HepG2 (cell line): Measurements from ENCODE around the gene PHKB. TPM values are rescaled to one million over a fixed set of nuclear protein-coding genes. Genes with fewer than 3 reads are reported as not detected.

Source experiments
- ATAC-seq: fragments of 200-7000 bp; cut with Tn5 transposase; 3 replicates; pipeline ENCODE4 v1.9.1; 2020; ENCODE audit warnings: mild to moderate bottlenecking, moderate library complexity
- BruUV-seq: library from RNA; stranded (reverse); fragments of 400-500 nt; replicated peaks from 2 replicates; lab custom pipeline; 2021; lab: Mats Ljungman, UMichigan
- CTCF ChIA-PET: fragments of 300-600 bp; formaldehyde crosslinking; extraction: SDS; loops from one replicate; lab custom pipeline; 2021; ENCODE audit warnings: low total read pairs, inconsistent platforms, low intra/inter-chr PET ratio; lab: Yijun Ruan, JAX
- POLR2A ChIA-PET: fragments of 350-600 bp; sonication (Branson Sonifier 250); formaldehyde crosslinking; loops from one replicate; lab custom pipeline; 2020; ENCODE audit warnings: antibody characterized with exemption, inconsistent platforms; lab: Yijun Ruan, JAX
- DNase-seq: peaks from one replicate; pipeline ENCODE4 v3.0.0-alpha.2; 2015; ENCODE audit warnings: low spot score
- FAIRE-seq: peaks from 3 replicates; lab custom pipeline; 2011; peaks lifted over from hg19 to GRCh38; lab: Jason Lieb, UNC
- H2AFZ ChIP-seq: one replicate; pipeline ENCODE4 v1.6.1; 2011; ENCODE audit warnings: low read length, inconsistent platforms
- H3K27ac ChIP-seq: fragments of 300-600 bp; 3 replicates; pipeline ENCODE4 v1.8.0; 2011; ENCODE audit warnings: mixed run types, mild to moderate bottlenecking, mixed read lengths, low read length, inconsistent platforms; ENCODE audit not compliant: insufficient read depth; ENCODE audit errors: extremely low read length
- H3K27me3 ChIP-seq, 2 experiments: fragments of 200-600 bp in 1 of 2; 2 replicates in 1 of 2; 3 replicates in 1 of 2; pipeline versions ENCODE4 v1.6.0 to v1.8.0; 2011; ENCODE audit warnings: low read length in 2 of 2, mild to moderate bottlenecking in 2 of 2, moderate library complexity in 2 of 2, inconsistent platforms in 1 of 2; ENCODE audit not compliant: insufficient read depth in 2 of 2, control insufficient read depth in 1 of 2
- H3K36me3 ChIP-seq, 2 experiments: fragments of 200-600 bp in 1 of 2; replicated peaks in 1 of 2; 2 replicates in 1 of 2; 3 replicates in 1 of 2; pipeline versions ENCODE4 v1.5.1 to v1.8.0; 2011; ENCODE audit warnings: low read length in 2 of 2, inconsistent platforms in 1 of 2; ENCODE audit not compliant: insufficient read depth in 2 of 2, control insufficient read depth in 1 of 2
- H3K4me1 ChIP-seq: 2 replicates; pipeline ENCODE4 v1.5.1; 2012; ENCODE audit warnings: low read length, inconsistent platforms; ENCODE audit not compliant: insufficient read depth
- H3K4me2 ChIP-seq: 2 replicates; pipeline ENCODE4 v1.6.0; 2011; ENCODE audit warnings: low read depth, low read length, inconsistent platforms
- H3K4me3 ChIP-seq, 3 experiments: fragments of 200-600 bp in 1 of 3; sonication (generic), shearing (Covaris generic) in 1 of 3; replicated peaks in 1 of 3; 2 replicates each; pipeline ENCODE4 v1.5.1; 2011 to 2016; ENCODE audit warnings: low read length in 3 of 3, inconsistent platforms in 2 of 3, low read depth in 2 of 3, mild to moderate bottlenecking in 2 of 3, control low read depth in 1 of 3, mixed read lengths in 1 of 3; ENCODE audit not compliant: insufficient read depth in 1 of 3
- H3K79me2 ChIP-seq: one replicate; pipeline ENCODE4 v1.6.1; 2011; ENCODE audit warnings: low read length, inconsistent platforms; ENCODE audit not compliant: insufficient read depth
- H3K9ac ChIP-seq: 2 replicates; pipeline ENCODE4 v1.6.0; 2011; ENCODE audit warnings: mild to moderate bottlenecking, low read depth, low read length, inconsistent platforms; ENCODE audit not compliant: insufficient read depth
- H3K9me3 ChIP-seq: 2 replicates; pipeline ENCODE4 v1.5.1; 2012; ENCODE audit warnings: mild to moderate bottlenecking, low read length
- H4K20me1 ChIP-seq: 2 replicates; pipeline ENCODE4 v1.6.0; 2011; ENCODE audit warnings: inconsistent platforms, mild to moderate bottlenecking, low read length, moderate library complexity; ENCODE audit not compliant: insufficient read depth
- CAMTA2 ChIP-seq: sonication (generic); formaldehyde crosslinking; IDR thresholded peaks from 2 replicates; pipeline ENCODE4 v1.4.0; 2020; ENCODE audit warnings: mild to moderate bottlenecking, missing genetic modification reagents, borderline replicate concordance
- CBX2 ChIP-seq, 2 experiments: fragments of 200-600 bp in 1 of 2; sonication (generic); formaldehyde crosslinking in 1 of 2; IDR thresholded peaks; 2 replicates each; pipeline versions ENCODE4 v1.7.0 to v1.8.1; 2018 to 2022; ENCODE audit warnings: low read depth in 2 of 2, low read length in 1 of 2, mild to moderate bottlenecking in 1 of 2, missing genetic modification reagents in 1 of 2
- DR1 ChIP-seq: sonication (generic); formaldehyde crosslinking; IDR thresholded peaks from 2 replicates; pipeline ENCODE4 v1.8.0; 2021; ENCODE audit warnings: mild to moderate bottlenecking, missing genetic modification reagents, inconsistent platforms
- HDAC1 ChIP-seq: sonication (generic); formaldehyde crosslinking; IDR thresholded peaks from 2 replicates; pipeline ENCODE4 v1.5.1; 2020; ENCODE audit warnings: mild to moderate bottlenecking, missing genetic modification reagents
- KAT8 ChIP-seq: IDR thresholded peaks from 2 replicates; pipeline ENCODE4 v1.6.1; 2016; ENCODE audit warnings: missing genetic modification reagents, missing compliant biosample characterization
- MED1 ChIP-seq: sonication (generic); formaldehyde crosslinking; IDR thresholded peaks from 2 replicates; pipeline ENCODE4 v1.4.0; 2020; ENCODE audit warnings: missing genetic modification reagents
- MEF2D ChIP-seq: sonication (generic); formaldehyde crosslinking; IDR thresholded peaks from 2 replicates; pipeline ENCODE4 v1.5.1; 2020; ENCODE audit warnings: mild to moderate bottlenecking, missing genetic modification reagents
- NFKB2 ChIP-seq: sonication (generic); formaldehyde crosslinking; IDR thresholded peaks from 2 replicates; pipeline ENCODE4 v1.4.0; 2020; ENCODE audit warnings: missing genetic modification reagents, borderline replicate concordance
- NR2F6 ChIP-seq, 2 experiments: IDR thresholded peaks; 2 replicates each; pipeline ENCODE4 v1.6.1; 2016; ENCODE audit warnings: antibody characterized with exemption in 1 of 2, mild to moderate bottlenecking in 1 of 2
- RARA ChIP-seq: IDR thresholded peaks from 2 replicates; pipeline ENCODE4 v1.6.1; 2016; ENCODE audit warnings: missing genetic modification reagents, missing compliant biosample characterization
- SALL1 ChIP-seq: sonication (generic); formaldehyde crosslinking; IDR thresholded peaks from 2 replicates; pipeline ENCODE4 v1.8.0; 2022; ENCODE audit warnings: mild to moderate bottlenecking, missing genetic modification reagents
- SIN3A ChIP-seq: IDR thresholded peaks from 2 replicates; pipeline ENCODE4 v1.6.1; 2011; ENCODE audit warnings: low read depth, mild to moderate bottlenecking, control low read depth, low read length, borderline replicate concordance
- THAP7 ChIP-seq: sonication (generic); formaldehyde crosslinking; IDR thresholded peaks from 2 replicates; pipeline ENCODE4 v1.8.1; 2023; ENCODE audit warnings: mild to moderate bottlenecking, missing genetic modification reagents
- THAP9 ChIP-seq: sonication (generic); formaldehyde crosslinking; IDR thresholded peaks from 2 replicates; pipeline ENCODE4; 2020; ENCODE audit warnings: missing genetic modification reagents, mild to moderate bottlenecking, borderline replicate concordance
- ZMYM3 ChIP-seq: sonication (generic); formaldehyde crosslinking; IDR thresholded peaks from 2 replicates; pipeline ENCODE4 v1.5.1; 2020; ENCODE audit warnings: mild to moderate bottlenecking, missing genetic modification reagents
- ZMYM4 ChIP-seq: sonication (generic); formaldehyde crosslinking; IDR thresholded peaks from 2 replicates; pipeline ENCODE4 v1.8.1; 2023; ENCODE audit warnings: mild to moderate bottlenecking, missing genetic modification reagents
- ZNF720 ChIP-seq: sonication (generic); formaldehyde crosslinking; IDR thresholded peaks from 2 replicates; pipeline ENCODE4 v1.4.0; 2020; ENCODE audit warnings: missing genetic modification reagents
- ZNF790 ChIP-seq: sonication (generic); formaldehyde crosslinking; IDR thresholded peaks from 2 replicates; pipeline ENCODE4 v1.8.0; 2022; ENCODE audit warnings: missing genetic modification reagents, mild to moderate bottlenecking, borderline replicate concordance
- ZSCAN20 ChIP-seq: sonication (generic); formaldehyde crosslinking; IDR thresholded peaks from 2 replicates; pipeline ENCODE4 v1.4.0; 2020; ENCODE audit warnings: missing genetic modification reagents, mild to moderate bottlenecking, borderline replicate concordance
- WGBS: methylation state at CpG from one replicate; pipeline ENCODE4 v1.1.6; 2017; ENCODE audit warnings: low lambda C conversion rate; 5-methylcytosine and 5-hydroxymethylcytosine counted together
- in situ Hi-C: cut with HindIII; loops from 2 replicates; pipeline ENCODE4 v1.10.0; 2017; ENCODE audit warnings: low pct_unique_long_range_greater_than_20kb; ENCODE audit not compliant: extremely low pct_ligation_motif_present
- intact Hi-C: fragments of 100-400 bp; cut with micrococcal nuclease; formaldehyde crosslinking; loops from one replicate; pipeline ENCODE4 v1.10.0; 2022; ENCODE audit not compliant: unreplicated experiment
- polyA plus RNA-seq, 8 experiments: library from polyadenylated mRNA; depleted of rRNA in 3 of 8; stranded (reverse) in 7 of 8; unstranded in 1 of 8; fragments of >200 nt; fragmentation: Illumina TruSeq in 4 of 8; extraction: Trizol in 4 of 8; gene quantifications; 2 replicates each; pipeline versions ENCODE4 v1.2.1 to v1.2.3, GENCODE V29; 2011 to 2016; ENCODE audit warnings: low read depth in 4 of 8, missing spikeins in 1 of 8, mixed read lengths in 1 of 8; ENCODE audit not compliant: insufficient read depth in 1 of 8
- total RNA-seq, 5 experiments: library from RNA; depleted of rRNA; stranded (reverse); fragments of >200 nt; fragmentation: Illumina TruSeq; extraction: Trizol; gene quantifications; 2 replicates each; pipeline ENCODE4 v1.2.3, GENCODE V29; 2016; ENCODE audit warnings: low read depth in 1 of 5
- TF ChIP-seq, protein P1 (sequence below): sonication (generic); formaldehyde crosslinking; conservative IDR thresholded peaks from 2 replicates; pipeline ENCODE4 v1.8.0; 2022; ENCODE audit warnings: low read depth, missing genetic modification reagents

The PHKB gene
- total and polyA plus RNA-seq, 2 of the 13 experiments (the other 11 are each of a cell fraction or from before 2014, with no cell fraction given), result 66.0 to 80.8 TPM

DNA sequence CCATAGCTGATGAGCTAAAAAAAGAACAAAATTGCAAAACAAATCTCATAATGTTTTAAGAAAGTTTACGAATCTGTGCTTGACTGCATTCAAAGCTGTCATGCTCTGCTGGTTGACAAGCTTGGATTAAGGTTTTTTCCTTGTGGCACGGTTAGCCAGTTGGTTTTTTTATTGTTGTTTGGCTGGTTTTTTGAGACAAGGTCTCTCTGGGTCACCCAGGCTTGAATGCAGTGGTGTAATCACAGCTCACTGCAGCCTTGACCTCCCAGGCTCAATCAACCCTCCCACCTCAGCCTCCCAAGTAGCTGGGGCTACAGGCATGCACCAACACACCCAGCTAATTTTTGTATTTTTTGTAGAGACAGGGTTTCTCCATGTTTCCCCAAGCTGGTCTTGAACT, 45.7 kb downstream of the PHKB start:
- in situ Hi-C loops, result no loop called here
- Histone ChIP-seq H3K9me3 (no peaks in the 10 kb centered on the region), H3K9ac (no peak overlapping the region), H3K4me3 (no peak overlapping the region), H2AFZ (no peak overlapping the region), H3K27ac (peak overlapping the region; percentile 0), H4K20me1 (no peaks in the 10 kb centered on the region), H3K79me2 (no peaks in the 10 kb centered on the region), H3K27me3 (no peaks in the 10 kb centered on the region), H3K4me2 (no peak overlapping the region), H3K4me1 (peaks cover 9% of the 10 kb centered on the region), H3K36me3 (peaks cover 14 to 37% of the 10 kb centered on the region in 2 experiments)
- WGBS, result 83% methylated on average over 2 of the region's 2 CpGs
- no peak for DNase-seq
- ChIA-PET POLR2A (interaction anchor here (1.6 to 2.6 kb wide), 2 partner anchors 27 to 46 kb away, joined by 4 to 9 read pairs; partner anchors contain the start of genes ITFG1 and PHKB), CTCF (no interaction called here)
- FAIRE-seq, result no peak
- no TSS peak for BruUV-seq
- ATAC-seq, result no peak; the same call in 2 of the 3 replicates
- intact Hi-C loops, result no loop called here
- no peak for TF ChIP-seq NFKB2 (CRISPR knock-in tag)
- TF ChIP-seq MED1, result peak; percentile 38; the same call in 1 of the 2 replicates
- TF ChIP-seq ZSCAN20 (CRISPR knock-in tag), result no peak
- no peak for TF ChIP-seq MEF2D (CRISPR knock-in tag)
- TF ChIP-seq RARA, result peak; percentile 61
- TF ChIP-seq ZMYM3 (CRISPR knock-in tag), result 0 out of 2 replicates have a peak, but pooled peaks have one; percentile 23
- TF ChIP-seq ZNF720 (CRISPR knock-in tag), result no peak
- TF ChIP-seq SALL1 (CRISPR knock-in tag), result peak; percentile 36; the same call in 1 of the 2 replicates
- no peak for TF ChIP-seq SIN3A
- no peak for TF ChIP-seq THAP7 (CRISPR knock-in tag)
- TF ChIP-seq NR2F6 (IDR thresholded peaks at IDR 0.05), result peak; percentile 34; the same call in 1 of the 2 replicates
- peak; percentile 52 for TF ChIP-seq NR2F6 (CRISPR knock-in tag; IDR thresholded peaks at IDR 0.05)
- TF ChIP-seq, protein P1, sequence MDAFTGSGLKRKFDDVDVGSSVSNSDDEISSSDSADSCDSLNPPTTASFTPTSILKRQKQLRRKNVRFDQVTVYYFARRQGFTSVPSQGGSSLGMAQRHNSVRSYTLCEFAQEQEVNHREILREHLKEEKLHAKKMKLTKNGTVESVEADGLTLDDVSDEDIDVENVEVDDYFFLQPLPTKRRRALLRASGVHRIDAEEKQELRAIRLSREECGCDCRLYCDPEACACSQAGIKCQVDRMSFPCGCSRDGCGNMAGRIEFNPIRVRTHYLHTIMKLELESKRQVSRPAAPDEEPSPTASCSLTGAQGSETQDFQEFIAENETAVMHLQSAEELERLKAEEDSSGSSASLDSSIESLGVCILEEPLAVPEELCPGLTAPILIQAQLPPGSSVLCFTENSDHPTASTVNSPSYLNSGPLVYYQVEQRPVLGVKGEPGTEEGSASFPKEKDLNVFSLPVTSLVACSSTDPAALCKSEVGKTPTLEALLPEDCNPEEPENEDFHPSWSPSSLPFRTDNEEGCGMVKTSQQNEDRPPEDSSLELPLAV (CRISPR knock-in tag), result no peak
- no peak for TF ChIP-seq KAT8 (CRISPR knock-in tag)
- no peak for TF ChIP-seq HDAC1 (CRISPR knock-in tag)
- no peak for TF ChIP-seq CBX2 (IDR thresholded peaks at IDR 0.05; ENCODE audit: low read depth, low read length)
- TF ChIP-seq CBX2 (CRISPR knock-in tag; IDR thresholded peaks at IDR 0.05; ENCODE audit: low read depth), result no peak
- no peak for TF ChIP-seq THAP9 (CRISPR knock-in tag)
- TF ChIP-seq CAMTA2 (CRISPR knock-in tag), result no peak
- no peak for TF ChIP-seq DR1
- no peak for TF ChIP-seq ZNF790 (CRISPR knock-in tag)
- peak; percentile 45; the same call in 1 of the 2 replicates for TF ChIP-seq ZMYM4 (CRISPR knock-in tag)
